Left renal pelvis (tissue), 4 donors: ENCODE results near the gene PAK3. TPM values are rescaled to one million over a fixed set of nuclear protein-coding genes. Genes with fewer than 3 reads are reported as not detected.

Experiments
- DNase-seq, 4 donors: peaks; one replicate each; pipeline ENCODE4 v3.0.0-alpha.2; 2013; ENCODE audit warnings: low read depth in 4 of 4, low spot score in 3 of 4
- polyA plus RNA-seq, 4 donors: library from polyadenylated mRNA; unstranded; fragments of 120-200 nt; gene quantifications; one replicate each; pipeline ENCODE4 v1.2.1, GENCODE V29; 2013; ENCODE audit not compliant: insufficient read length in 4 of 4

PAK3 gene
- polyA plus RNA-seq, 4 donors = 6.4 to 21.1 (median 7.7) TPM

DNA sequence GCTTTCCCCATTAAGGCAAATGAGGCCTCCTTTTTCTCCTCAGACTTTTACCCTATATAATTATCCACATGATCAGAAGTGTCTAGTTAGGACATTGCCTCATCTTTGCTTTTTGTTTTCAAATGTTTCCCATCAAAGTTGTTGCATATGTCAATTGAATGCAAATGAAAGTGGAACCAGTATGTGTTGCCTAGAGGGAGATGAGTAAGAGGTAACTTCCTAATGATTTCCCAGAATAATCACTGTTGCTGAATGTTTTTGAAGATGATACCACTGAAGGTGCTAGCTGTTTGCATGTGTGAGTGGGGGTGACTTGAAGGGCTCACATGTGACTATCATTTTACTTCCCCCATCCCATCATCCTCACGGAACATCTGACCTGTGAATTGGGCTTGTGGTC lies 33.9 kb downstream of the PAK3 start:
- no peak for DNase-seq

DNA sequence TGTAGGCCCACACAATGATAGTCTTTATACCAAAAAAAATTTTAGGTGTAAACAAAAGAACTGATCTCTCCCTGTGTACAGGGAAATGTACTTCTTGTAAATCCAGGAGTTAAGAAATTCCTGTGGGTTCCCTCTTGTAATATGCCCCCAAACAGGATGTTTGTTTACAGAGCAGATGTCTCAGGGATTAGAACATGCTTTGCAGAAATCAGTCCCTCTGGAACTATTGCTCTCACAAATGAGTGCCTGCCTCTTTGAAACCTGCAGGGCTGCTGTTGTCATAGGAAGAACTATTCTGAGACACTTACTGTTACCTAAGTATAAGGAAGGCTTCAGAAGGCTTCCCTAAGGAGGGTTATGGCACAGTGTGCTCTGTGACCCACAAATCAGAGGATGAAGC lies 35.6 kb downstream of the PAK3 start:
- no peak for DNase-seq

DNA sequence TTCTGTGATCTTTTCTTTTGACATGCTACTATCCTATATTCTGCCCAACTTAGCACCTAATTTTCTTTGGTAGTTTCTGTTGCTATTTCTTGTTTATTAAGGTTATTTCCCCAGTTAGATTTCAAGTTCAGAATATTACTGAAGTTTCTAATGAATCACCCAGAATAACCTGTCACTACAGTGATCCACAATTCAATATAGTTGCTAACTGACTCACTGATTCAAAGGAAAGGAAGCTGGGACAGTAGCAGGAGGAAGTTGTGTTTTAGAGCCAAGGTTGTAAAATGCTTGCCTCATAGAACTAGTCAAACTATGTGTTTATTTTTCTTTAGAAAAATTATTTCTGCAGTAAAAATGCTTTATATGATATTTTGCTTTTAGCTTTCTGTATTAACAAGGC lies 37.4 kb downstream of the PAK3 start:
- no peak for DNase-seq

DNA sequence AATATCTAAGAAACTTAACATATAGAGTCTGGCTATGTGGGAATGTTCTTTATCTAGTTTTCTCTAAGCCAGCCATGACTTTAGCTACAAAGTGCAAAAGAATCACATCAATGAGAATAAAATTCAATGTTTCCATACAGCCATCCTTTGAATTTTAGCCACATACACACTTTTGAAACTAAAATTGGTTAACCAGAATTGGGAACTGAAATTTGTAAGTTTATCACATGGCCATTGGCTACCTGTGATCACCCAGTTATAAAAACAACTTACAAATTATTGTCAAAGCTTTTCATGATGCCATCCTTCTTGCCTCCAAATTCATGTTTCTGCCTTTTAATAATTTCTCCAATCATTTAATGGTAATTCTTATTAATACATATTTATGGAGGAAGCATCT lies 49.9 kb downstream of the PAK3 start:
- DNase-seq = no peak

DNA sequence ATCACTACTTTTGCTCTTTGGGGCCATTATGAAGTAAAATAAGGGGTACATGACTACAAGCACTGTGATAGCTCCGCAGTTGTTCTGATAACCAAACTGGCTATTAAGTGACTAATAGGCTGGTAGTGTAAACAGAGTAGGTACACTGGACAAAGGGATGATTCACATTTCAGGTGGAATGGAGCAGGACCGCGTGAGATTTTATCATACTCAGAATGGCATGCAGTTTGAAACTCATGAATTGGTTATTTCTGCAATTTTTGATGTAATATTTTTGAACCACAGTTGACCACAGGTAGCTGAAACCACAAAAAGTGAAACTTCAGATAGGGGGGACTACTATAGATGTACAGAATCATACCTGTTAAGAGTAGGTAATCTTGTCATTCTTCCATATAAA lies 55.8 kb downstream of the PAK3 start:
- no peak for DNase-seq

DNA sequence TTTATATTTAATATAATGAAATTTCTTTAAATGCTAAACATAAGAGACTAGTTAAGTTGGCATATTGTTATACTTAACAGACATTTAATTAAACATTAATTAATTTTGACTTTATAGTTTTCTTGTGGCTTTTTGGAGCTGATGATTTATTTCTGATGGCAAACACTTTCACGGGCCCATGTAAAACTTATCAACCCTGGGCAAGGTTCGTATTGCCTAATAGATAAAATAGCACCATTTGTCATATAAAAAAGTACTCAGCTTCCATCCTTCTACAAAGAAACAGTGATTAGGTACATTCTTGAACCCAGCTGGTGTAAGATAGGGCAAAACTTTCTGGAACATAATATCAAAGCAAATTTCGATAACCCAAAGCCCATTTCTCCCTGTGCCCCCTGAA lies 63.2 kb downstream of the PAK3 start:
- no peak for DNase-seq

DNA sequence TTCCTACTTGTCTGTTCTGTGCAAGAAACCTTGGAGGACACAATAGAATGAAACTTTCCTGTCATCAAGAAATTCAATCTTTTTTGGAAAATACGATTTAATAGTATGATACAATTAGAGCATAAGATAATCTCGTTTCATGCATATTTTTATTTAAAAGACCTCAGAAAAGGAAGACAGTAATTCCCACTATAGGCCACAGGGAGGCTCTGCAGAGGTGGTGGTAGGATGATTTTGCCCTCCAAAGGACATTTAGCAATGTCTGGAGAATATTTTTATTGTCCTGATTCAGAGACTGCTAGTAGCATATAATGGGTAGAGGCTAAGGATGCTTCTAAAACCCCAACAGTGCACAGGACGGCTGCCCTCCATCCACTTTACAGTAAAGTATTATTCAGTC lies 68.7 kb downstream of the PAK3 start:
- no peak for DNase-seq

DNA sequence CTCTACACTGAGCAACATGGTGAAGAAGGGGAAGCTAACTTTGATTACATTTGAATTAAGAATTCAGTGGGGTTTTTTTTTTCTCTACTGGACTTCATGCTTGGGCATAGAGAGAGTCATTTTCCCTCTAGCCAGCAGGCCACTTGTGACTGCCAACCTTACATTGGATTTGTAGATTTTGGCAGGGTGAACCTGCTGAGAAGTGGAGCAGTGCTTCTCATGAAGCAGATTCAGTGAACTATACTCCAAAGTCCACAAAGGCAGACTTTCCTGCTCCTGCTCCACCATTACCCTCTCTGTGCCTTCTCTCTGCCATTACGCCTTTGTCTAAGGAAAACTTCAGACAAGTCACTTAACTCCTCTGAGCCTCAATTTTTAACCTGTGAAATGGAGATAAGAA lies 69.9 kb downstream of the PAK3 start:
- no peak for DNase-seq

DNA sequence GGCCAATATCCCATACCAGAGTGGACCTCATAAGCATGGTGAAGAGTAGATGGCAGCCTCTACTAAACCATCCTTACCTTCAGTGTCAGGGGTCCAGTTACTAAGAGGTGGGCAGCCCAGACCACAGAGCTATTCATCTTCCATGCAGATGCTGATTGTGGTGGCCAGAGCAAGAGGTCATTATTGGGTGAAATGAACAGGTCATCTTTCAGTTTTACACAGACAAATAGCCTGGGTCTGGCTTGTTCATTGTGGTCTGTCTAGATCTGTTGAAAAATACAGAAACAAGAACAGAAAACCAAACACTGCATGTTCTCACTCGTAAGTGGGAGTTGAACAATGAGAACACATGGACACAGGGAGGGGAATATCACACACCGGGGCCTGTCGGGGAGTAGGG lies 71.3 kb downstream of the PAK3 start:
- DNase-seq = no peak

DNA sequence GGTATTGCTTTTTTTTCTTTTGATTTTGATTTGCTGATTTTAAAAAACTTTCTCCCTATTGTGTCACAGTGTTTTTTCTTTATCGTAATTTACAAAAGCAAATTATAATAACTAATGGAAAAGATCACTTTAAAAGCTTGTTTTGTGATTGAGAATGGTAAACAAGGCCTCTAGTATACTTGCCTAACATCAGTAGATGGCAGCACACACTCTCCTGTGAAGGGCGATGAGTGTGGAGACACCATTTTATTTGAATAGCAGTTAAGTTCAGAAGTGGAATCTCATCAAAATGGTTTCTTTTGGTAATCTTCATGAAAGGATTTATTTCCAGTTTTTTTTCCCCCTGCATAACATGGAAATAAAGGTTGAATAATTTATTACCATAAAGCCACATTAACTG lies 72.3 kb downstream of the PAK3 start:
- peak in 1 of 4 donors; percentile 10 for DNase-seq

DNA sequence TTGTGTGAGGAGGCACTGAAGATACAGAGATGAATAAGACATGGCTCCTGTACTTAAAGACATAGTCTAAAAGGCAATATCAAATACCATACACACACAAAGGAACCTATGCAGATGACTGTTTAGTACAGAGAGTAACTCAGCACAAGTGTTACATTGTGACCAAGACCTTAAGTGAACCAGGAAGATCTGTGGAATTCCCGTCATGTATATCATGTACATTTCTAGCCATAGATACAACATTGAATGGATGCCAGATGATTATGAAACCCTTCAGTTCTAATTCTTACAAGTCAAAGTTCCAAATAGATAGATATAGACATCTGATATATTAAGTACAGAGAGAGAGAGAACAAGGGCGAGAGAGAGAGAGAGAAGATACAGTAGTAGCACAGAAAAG lies 73.2 kb downstream of the PAK3 start:
- DNase-seq = no peak

DNA sequence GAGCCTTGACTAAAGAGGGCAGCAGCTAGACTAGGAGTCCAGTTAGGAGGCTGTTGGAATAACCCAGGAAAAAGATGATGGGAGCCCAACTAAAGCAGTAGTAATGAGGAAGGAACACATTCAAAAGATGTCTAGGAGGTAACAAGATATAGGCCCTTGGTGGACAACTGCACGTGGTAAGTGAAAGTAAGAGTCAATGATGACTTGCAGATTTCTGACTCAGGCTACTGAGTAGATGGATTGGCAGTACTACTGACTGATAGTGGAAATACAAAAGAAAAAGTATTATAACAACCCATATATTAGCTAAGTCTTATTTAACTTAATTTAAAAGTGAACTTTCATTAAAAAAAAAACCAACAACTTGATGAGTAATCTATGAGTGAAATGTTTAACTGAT lies 74.0 kb downstream of the PAK3 start:
- DNase-seq = no peak

DNA sequence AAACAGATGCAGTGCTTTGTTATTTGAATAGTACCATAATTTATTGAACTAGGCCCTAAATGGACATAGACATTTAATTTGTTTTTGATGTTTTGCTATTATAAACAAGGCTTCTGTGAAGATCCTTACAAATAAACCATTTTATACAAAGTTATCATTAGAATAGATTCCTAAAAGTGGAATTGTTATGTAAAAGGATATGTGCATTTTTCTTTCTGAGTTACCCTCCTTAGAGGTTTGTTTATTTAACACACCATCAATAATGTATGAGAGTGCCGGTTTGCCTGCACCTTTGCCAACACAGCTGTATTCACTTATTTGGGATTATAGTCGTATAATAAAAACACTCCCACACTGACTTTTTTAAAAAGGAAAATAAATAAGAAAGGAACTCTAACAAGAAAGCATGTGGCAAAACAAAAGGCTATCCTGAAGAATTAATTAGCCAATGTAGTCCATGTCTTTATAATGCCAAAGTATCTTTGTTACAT lies 84.8 kb downstream of the PAK3 start:
- no peak for DNase-seq

DNA sequence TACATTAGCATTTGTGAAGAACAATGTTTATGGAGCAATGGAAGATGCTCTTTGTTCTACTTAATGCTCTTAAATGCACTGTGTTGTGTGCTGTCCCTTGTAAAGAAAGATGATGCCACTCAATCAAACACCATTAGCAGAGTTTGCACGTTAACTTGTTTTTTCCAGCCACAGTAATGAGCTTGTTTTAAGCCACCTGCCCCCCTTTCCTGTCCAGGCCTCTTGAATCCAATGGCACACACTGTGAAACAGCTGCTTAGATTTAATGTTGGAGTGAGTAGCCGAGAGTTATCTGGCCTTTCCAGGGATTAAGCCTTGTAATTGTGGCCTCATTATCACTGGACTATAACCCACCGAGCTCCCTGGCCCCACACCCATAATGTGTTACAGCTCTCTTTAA lies 86.0 kb downstream of the PAK3 start:
- no peak for DNase-seq

DNA sequence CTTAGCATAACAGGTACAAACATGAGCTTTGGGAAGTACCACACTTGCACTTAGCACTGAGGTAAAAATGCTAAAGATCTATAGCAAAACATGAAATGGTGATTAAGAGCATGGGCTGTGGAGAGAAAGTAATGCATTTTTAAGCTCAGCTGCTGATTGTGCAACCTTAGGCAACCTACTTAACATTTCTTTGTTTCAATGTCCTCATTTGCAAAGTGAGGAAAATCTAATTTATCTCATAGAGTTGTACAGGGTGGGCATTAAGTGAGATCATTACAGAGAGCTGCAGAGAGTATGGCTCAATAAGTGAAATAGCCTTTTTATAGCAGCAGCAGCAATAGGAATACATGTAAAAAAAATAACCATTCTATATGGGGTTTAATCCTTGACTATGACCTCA lies 87.0 kb downstream of the PAK3 start:
- no peak for DNase-seq

DNA sequence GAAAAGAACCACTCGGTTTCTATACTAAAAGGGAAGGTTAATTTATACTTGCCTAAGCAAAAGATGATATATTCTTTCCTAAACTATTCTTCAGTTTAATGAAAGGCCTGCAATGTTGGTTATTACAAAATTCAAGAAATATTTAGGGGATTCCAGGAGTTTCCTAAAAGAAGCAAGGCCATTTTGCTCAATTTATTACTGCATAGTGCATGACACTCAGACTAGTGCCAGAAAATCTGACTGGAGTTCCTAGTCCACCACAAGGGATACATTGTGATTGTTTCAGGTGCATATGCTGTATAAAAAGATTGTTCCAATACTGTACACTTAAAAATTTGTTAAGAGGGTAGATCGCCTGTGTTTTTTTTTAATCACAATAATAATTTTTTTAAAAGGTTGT lies 95.6 kb downstream of the PAK3 start:
- no peak for DNase-seq

DNA sequence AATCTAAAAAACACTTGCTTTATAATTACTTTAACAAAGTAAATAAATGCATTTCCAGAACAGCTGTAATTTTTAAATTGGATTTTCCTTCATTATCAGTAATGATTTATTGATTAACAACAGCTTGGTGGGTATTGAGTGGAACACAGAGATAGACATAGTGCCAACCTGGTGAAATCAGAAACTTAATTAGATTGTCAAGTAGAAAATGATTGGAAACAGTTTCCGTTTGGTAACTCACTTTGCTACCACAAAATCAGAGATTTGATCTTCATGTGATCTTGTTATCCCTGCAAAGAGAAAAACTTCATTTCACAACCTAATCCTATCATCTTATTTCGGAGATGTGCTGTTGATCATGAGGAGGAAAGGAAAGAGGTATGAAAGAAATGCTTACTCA lies 103.5 kb downstream of the PAK3 start:
- DNase-seq = no peak

DNA sequence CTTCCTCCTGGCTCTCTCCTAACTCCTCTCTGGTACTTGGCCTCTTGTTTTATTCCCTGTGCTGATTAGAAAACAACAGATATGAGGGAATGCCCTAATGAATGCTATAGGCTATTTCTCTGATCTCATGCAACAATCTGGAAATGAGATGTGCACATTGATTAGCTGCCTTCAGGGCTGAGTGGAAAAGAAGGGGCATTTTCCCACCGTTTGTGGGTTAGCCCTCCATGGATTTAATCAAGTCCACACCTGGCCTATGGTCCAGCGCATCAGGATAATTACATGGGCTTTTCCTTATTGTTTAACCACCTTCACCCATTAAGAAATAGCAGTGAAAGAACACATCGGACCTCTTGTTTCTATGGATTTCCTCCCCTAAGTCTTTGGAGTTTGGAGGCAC lies 104.3 kb downstream of the PAK3 start:
- DNase-seq = no peak

DNA sequence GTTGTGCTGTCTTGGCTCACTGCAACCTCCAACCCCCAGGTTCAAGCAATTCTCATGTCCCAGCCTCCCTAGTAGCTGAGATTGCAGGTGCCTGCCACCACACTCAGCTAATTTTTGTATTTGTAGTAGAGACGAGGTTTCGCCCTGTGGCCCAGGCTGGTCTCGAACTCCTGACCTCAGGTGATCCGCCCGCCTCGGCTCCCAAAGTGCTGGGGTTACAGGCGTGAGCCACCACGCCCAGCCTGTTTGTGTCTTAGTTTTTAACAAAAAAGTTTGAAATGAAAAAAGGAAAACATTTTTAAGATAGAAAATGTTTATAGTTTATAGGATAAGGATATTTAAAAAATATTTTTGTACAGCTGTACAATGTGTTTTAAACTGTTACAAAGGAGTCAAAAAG lies 111.9 kb downstream of the PAK3 start:
- no peak for DNase-seq

DNA sequence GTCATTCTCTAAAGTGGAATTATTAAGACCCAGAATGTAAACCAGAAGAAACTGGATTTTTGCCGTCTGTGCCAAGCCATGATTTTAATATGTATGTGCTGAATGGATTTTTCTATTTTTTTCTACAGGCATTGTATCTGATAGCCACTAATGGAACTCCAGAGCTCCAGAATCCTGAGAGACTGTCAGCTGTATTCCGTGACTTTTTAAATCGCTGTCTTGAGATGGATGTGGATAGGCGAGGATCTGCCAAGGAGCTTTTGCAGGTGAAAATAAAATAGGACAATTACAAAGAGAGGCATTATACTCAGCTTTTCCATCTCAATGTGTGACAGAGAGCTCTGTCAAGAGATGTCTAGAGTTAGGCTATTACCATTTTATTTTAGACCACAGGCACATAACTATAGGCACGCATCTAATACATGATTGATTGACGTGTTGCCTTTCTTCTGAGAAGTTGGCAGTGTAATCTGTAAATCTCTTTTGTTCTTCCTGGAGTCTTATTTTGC lies 120.4 kb downstream of the PAK3 start:
- no peak for DNase-seq

DNA sequence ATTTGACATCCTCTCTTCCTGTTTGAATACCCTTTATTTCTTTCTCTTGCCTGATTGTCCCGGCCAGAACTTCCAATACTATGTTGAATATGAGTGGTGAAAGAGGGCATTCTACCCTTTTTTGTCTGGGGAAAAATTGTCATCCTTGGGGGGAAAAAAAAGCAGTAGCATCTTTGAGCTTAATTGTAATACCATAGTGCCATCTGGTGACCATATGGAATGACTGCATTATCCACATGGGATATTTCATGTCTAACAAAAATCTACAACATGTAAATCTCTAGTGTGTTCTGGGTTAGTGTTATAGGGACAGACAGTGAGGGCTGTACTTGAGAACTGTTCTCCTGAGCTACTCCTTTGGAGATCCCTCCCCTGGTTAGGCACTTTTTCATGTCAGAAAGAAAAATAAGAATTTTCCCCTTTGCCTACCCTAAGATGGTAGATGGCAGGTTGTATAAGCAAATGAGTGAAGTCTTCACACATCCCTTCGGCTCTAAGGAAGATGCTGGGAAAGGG lies 148.3 kb downstream of the PAK3 start:
- DNase-seq = peak in 1 of 4 donors; percentile 1

DNA sequence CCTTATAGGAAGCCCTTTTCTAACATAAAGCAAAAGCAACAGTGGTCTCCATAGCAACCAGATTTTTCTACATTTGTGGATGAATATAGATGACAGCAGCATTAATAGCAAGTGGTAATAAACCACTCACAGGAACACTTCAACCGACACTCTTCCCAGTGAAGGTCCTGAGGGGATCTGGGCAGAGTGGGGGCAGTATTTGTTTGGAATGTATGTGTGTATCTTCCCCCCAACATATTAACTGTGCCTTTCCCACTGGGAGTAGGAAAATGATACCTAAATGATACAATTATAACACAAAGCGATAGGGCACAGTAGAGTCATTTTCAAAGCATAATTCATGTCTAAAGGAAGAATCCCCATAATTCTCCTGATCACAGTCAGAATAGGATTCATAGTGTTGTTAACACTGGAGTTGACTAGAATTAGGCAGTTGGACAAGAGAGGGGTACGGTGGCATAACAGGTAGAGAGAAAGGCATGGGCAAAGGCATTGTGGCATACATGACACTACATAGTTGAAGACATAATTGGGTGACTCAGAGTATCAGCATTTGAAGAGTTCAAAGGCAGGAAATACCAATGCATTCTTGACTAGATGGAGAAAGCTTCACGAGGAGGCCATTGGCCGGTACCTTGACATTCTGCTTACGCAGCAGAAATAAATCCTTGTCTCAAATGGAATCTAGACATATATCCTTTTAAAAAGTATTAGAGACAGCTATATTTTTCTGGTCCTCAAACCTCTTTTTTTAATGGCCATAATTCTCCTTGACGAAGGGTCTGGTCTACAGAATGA lies 159.1 kb downstream of the PAK3 start:
- DNase-seq = no peak
